Fibroblast of pulmonary artery (primary cell): ENCODE results near the gene HBE1.
"Not testable (repeated sequence)": the region's sequence is repeated elsewhere in the genome, so short reads cannot be mapped to it uniquely, and the experiment has no call there.

Experiments used
- DNase-seq: peaks from one replicate; pipeline ENCODE4 v3.0.0-alpha.2; 2010; ENCODE audit warnings: low read depth
- H3K4me3 ChIP-seq: replicated peaks from 2 replicates; pipeline ENCODE4 v1.5.1; 2011; ENCODE audit warnings: low read depth, mild to moderate bottlenecking, control low read depth, low read length, moderate library complexity
- TF ChIP-seq, protein P1 (sequence below): IDR thresholded peaks from 2 replicates; pipeline ENCODE4 v1.5.1; 2011; ENCODE audit warnings: mild to moderate bottlenecking, control low read depth, low read length, inconsistent platforms; ENCODE audit errors: missing control alignments

Gene HBE1

DNA sequence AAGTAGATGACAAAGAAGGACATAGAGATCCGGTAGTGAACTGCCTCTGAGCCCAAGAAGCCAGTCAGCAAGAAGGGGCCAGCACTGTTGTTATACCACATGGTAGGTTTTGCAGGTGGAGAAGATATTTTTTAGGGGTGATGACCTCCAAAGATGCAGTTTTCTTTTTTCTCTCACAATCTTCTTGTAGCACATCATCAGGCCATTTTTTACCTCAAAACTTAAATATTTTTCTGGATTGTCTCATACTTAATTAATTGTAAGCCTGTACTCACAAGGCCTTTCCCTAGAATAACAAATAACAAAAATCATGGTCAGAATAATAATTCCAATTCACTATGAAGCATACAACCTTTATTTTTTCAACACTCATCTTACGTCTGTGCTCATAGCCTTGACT lies 32.1 kb upstream of the HBE1 start, which contains the start of gene OR51B4:
TSS of gene OR51B4 (minus strand) at position 101 of the 400 bp plus-strand sequence. CDS start at position 101, 0 bp downstream.
- DNase-seq, result no peak
- H3K4me3 ChIP-seq, result no peak within 1 kb of the TSS
- TF ChIP-seq, protein P1, sequence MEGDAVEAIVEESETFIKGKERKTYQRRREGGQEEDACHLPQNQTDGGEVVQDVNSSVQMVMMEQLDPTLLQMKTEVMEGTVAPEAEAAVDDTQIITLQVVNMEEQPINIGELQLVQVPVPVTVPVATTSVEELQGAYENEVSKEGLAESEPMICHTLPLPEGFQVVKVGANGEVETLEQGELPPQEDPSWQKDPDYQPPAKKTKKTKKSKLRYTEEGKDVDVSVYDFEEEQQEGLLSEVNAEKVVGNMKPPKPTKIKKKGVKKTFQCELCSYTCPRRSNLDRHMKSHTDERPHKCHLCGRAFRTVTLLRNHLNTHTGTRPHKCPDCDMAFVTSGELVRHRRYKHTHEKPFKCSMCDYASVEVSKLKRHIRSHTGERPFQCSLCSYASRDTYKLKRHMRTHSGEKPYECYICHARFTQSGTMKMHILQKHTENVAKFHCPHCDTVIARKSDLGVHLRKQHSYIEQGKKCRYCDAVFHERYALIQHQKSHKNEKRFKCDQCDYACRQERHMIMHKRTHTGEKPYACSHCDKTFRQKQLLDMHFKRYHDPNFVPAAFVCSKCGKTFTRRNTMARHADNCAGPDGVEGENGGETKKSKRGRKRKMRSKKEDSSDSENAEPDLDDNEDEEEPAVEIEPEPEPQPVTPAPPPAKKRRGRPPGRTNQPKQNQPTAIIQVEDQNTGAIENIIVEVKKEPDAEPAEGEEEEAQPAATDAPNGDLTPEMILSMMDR, result no peak

DNA sequence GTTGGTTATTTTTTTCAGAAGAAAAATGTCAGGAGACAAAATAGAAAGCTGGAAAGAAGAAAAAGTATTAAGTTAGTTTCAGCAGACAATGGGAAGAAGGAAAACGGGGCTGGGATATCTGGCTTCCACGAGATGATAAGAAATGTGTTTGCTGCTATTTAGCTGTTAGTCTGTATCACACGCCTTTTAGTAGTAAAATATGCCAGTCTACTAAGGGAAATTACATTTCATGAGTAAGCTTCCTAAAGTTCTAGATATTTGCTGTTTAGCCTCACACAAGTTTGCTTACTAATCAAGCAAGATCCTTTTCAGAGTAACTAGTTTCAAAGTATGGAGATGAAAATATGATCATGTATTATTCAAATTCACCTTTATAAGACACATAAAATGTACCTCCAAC lies 30.5 kb upstream of the HBE1 start:
- TF ChIP-seq, protein P1, result no peak
- H3K4me3 ChIP-seq, result no peak overlapping the region
- peak; percentile 12 for DNase-seq

DNA sequence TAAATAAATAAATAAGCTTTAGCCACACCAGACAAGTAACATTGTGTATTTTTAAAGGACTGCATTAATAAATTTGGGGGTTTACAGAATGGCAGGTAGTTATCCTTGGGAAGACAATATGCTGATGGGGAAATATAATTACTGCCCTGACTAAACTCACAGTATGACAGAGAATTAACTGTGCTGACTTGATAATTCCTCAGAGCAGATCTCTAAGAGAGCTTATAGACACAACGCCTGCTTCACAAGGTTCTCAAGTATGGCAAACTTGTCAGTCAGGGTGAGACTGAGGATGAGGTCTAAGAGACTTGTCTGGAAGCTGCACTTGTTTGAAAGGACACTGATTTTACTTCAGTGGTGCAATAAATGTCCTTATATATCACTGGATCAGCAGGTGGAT lies 28.7 kb upstream of the HBE1 start:
- TF ChIP-seq, protein P1, result no peak
- DNase-seq, result no peak
- no peak overlapping the region for H3K4me3 ChIP-seq

DNA sequence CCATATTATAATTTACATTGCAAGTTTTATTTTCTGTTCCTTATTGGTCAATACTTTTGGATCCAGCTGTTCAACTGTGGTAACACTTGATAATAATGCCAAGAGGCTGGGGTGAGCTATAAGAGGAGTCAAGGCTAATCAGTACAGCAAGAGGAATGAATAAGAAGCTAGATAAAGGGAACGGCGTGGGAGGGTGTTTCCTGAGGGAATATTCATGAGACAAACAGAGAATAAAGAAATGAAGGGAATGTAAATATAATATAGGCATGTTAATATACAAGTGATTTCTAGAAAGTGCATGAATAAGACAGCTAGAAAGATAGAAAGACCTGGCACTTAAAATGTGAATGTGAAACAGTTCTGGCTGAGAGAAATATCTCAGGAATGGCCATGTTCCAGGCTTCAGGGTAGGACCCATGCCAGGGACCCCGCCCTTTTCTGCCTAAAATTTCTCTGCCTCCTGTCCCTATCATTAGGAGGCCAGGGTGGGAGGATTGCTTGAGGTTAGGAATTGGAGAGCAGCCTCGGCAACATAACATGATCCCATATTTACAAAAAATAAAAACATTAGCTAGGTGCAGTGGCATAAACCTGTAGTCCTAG lies 28.1 kb upstream of the HBE1 start:
- DNase-seq, result peak; percentile 22
- no peak overlapping the region for H3K4me3 ChIP-seq
- TF ChIP-seq, protein P1, result no peak

DNA sequence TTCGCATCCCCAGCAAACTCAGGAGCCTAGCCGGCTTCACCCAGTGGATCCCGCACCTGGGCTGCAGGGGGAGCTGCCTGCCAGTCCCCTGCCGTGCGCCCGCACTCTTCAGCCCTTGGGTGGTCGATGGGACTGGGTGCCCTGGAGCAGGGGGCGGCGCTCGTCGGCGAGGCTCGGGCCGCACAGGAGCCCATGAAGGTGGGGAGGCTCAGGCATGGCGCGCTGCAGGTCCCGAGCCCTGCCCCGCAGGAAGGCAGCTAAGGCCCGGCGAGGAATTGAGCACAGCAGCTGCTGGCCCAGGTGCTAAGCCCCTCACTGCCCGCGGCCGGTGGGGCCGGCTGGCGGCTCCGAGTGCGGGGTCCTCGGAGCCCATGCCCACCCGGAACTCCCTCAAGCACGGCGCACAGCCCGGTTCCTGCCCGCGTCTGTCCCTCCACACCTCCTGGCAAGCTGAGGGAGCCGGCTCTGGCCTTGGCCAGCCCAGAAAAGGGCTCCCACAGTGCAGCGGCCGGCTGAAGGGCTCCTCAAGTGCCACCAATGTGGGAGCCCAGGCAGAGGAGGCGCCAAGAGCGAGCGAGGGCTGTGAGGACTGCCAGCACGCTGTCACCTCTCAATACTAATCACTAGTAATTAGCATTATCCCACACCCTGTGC lies 24.7 kb upstream of the HBE1 start:
- DNase-seq, result not testable (repeated sequence)

DNA sequence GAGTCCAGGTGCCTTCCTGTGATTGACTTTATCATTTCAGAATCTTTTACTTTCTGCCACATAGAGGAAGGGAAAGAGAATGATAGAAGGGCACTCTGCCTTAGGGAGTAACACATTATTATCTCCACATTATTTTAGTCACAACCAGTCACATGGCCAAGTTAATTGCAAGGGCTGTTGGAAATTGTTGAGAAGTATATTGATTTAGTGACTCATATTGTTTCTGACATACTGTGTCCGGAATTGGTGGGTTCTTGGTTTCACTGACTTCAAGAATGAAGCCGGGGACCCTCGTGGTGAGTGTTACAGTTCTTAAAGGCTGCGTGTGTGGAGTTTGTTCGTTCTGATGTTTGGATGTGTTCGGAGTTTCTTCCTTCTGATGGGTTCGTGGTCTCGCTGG lies 23.3 kb upstream of the HBE1 start:
- no peak for DNase-seq
- TF ChIP-seq, protein P1, result no peak
- H3K4me3 ChIP-seq, result no peak overlapping the region

More for the DNA sequence above, 24.7 kb upstream of the HBE1 start:
- H3K4me3 ChIP-seq, result not testable (repeated sequence)

DNA sequence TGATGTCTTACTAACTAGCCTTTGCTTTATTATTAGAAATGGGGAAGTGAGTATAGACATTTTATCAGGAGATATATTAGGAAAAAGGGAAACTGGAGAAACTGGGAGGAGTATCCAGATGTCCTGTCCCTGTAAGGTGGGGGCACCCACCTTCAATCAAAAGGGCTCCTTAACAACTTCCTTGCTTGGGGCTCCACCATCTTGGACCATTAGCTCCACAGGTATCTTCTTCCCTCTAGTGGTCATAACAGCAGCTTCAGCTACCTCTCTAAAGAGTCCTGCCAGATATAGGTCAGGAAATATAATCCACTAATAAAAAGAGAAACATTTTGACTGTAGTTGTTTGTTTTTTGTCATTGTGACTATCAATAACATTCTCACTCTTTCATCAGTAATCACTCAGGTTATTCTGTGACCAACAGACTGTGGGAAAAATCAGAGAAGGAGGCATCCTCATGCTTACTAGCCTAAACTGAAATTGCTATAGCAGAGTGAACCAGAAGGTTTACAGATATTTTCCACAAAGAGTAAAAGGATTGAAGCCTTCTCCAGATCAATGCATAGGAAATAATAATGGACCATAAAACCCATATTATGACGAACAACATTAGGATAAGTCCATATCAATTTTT lies 21.6 kb upstream of the HBE1 start:
- peak; percentile 63 for DNase-seq
- TF ChIP-seq, protein P1, result peak; percentile 85
- H3K4me3 ChIP-seq, result no peak overlapping the region
